IPS DF 6.9 (cell line): Measurements from ENCODE around the gene SLA2.
A peak's percentile ranks its signal among the peaks of the same experiment; 100 is the strongest.
"Not testable (repeated sequence)": the region's sequence is repeated elsewhere in the genome, so short reads cannot be mapped to it uniquely, and the experiment has no call there.

Source experiments
- DNase-seq: peaks from one replicate; pipeline ENCODE4 v3.0.0-alpha.2; 2013; ENCODE audit warnings: low read depth, low spot score
- H3K27ac ChIP-seq: one replicate; pipeline ENCODE4 v1.5.1; 2013; ENCODE audit warnings: low read length, control low read depth
- H3K27me3 ChIP-seq: 2 replicates; pipeline ENCODE4 v1.6.1; 2013; ENCODE audit warnings: mild to moderate bottlenecking, low read length; ENCODE audit not compliant: control insufficient read depth, insufficient read depth
- H3K36me3 ChIP-seq: 2 replicates; pipeline ENCODE4 v1.6.1; 2013; ENCODE audit warnings: low read length; ENCODE audit not compliant: control insufficient read depth, insufficient read depth
- H3K4me1 ChIP-seq: 2 replicates; pipeline ENCODE4 v1.6.1; 2013; ENCODE audit warnings: low read length; ENCODE audit not compliant: control insufficient read depth, insufficient read depth
- H3K4me3 ChIP-seq: 2 replicates; pipeline ENCODE4 v1.5.1; 2013; ENCODE audit warnings: mild to moderate bottlenecking, low read length
- H3K9me3 ChIP-seq: 2 replicates; pipeline ENCODE4 v1.6.1; 2013; ENCODE audit warnings: low read length, inconsistent platforms; ENCODE audit not compliant: control insufficient read depth, insufficient read depth
- WGBS: extraction: QIAGEN DNeasy Blood & Tissue Kit; methylation state at CpG from one replicate; pipeline ENCODE4 v1.1.7; 2013; ENCODE audit warnings: mixed read lengths, missing lambda C conversion rate; ENCODE audit not compliant: insufficient read length, insufficient coverage; 5-methylcytosine and 5-hydroxymethylcytosine counted together

Gene SLA2

DNA sequence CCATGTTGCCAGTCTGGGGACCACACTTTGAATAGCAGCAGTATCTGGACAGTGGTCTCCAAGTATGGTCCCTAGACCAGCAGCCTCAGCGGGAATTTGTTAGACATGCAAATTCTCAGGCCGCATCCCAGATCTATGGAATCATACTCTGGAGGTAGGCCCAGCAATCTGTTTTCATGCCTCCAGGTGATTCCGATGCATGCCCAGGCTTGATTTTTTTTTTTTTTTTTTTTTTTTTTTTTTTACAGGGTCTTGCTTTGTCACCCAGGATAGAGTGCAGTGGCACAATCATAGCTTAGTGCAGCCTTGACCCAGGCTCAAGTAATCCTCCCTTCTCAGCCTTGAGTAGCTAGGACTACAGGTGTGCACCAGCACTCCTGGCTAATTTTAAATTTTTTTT is 682 bp upstream of the SLA2 start:
- no peaks in the 10 kb centered on the region for H3K27me3 ChIP-seq
- no peaks in the 10 kb centered on the region for H3K36me3 ChIP-seq
- no peak overlapping the region for H3K4me3 ChIP-seq
- DNase-seq, result no peak
- no peak overlapping the region for H3K27ac ChIP-seq
- peaks cover 1% of the 10 kb centered on the region; the same call in 1 of the 2 replicates for H3K4me1 ChIP-seq
- WGBS, result no CpG with 5 or more reads among the region's 3 CpGs
- no peaks in the 10 kb centered on the region for H3K9me3 ChIP-seq

DNA sequence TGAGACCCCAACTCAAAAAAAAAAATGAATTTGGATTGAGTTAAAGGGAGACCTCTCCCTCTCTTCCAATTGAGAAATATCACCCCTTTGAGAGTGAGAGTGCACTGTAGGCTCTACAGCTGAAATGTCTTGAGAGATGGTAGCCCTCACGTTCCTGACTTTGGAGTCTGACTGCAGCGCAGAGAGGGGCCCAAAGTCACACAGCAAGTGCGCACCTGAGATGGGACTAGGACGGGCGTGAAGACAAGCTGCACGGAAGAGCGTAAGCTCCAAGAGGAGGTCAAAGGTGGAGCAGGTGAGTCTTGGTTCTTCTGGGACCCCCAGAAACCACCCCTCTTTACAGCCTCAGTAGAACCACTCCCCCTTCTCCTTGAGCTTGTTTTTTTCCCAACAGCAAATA is 643 bp downstream of the SLA2 start:
- Histone ChIP-seq H3K4me1 (peaks cover 1% of the 10 kb centered on the region; the same call in 1 of the 2 replicates), H3K9me3 (no peaks in the 10 kb centered on the region), H3K4me3 (no peak overlapping the region), H3K27me3 (no peaks in the 10 kb centered on the region), H3K36me3 (no peaks in the 10 kb centered on the region), H3K27ac (no peak overlapping the region)
- WGBS, result no CpG with 5 or more reads among the region's 7 CpGs
- no peak for DNase-seq

DNA sequence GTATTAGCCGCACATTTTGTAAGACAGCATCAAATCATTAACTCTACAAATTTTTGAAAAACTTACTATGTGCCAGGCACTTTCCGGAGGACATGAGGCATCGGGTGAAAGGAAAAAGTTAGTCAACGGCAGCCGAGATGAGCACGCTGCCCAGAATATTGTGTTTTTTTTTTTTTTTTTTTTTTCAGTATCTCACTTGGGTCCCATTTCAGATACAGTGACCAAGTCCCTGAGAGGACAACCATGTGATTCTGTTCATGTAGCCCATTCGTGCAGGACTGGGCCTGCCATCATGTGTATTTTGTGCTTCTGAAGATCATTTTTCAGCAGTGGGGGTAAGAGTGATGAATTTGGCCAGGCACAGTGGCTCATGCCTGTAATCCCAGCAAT is 1.3 kb downstream of the SLA2 start:
- peaks cover 1% of the 10 kb centered on the region; the same call in 1 of the 2 replicates for H3K4me1 ChIP-seq
- H3K4me3 ChIP-seq, result no peak overlapping the region
- H3K9me3 ChIP-seq, result no peaks in the 10 kb centered on the region
- DNase-seq, result no peak
- H3K27ac ChIP-seq, result no peak overlapping the region
- no peaks in the 10 kb centered on the region for H3K27me3 ChIP-seq
- WGBS, result no CpG with 5 or more reads among the region's 7 CpGs
- no peaks in the 10 kb centered on the region for H3K36me3 ChIP-seq

DNA sequence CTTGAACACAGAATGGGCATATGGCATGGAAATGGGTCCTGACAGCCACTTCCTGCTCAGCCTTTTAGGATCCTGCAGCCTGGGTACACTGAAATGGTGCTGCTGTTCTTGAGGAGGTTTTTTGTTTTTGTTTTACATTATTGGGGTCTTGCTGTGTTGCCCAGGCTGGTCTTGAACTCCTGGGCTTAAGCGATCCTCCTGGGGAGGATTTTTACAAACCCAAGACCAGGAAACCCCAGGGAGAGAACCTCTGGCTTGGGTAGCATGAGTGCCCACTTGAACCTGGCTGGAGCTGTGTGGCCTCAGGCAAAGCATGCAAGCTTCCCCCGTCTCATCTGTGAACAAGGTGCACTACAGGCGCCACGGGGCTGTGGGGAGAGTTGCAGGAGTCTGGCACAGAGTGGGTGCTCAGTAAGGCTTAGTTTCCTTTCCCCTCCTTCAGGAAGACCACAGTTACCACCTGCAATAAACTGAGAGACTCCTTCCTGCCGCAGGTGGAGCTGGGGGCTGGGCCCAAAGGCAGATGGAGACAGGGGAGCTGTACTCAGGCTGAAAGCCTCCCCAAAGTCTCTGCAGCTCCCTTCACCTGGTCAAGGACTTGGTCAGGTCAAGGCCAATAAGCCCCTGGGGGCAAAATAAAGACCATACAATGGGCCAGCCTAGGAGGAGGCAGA is 1.8 kb downstream of the SLA2 start:
- no peaks in the 10 kb centered on the region for H3K27me3 ChIP-seq
- H3K4me3 ChIP-seq, result no peak overlapping the region
- DNase-seq, result no peak
- peaks cover 1% of the 10 kb centered on the region; the same call in 1 of the 2 replicates for H3K4me1 ChIP-seq
- H3K36me3 ChIP-seq, result no peaks in the 10 kb centered on the region
- H3K27ac ChIP-seq, result no peak overlapping the region
- WGBS, result no CpG with 5 or more reads among the region's 5 CpGs
- no peaks in the 10 kb centered on the region for H3K9me3 ChIP-seq

DNA sequence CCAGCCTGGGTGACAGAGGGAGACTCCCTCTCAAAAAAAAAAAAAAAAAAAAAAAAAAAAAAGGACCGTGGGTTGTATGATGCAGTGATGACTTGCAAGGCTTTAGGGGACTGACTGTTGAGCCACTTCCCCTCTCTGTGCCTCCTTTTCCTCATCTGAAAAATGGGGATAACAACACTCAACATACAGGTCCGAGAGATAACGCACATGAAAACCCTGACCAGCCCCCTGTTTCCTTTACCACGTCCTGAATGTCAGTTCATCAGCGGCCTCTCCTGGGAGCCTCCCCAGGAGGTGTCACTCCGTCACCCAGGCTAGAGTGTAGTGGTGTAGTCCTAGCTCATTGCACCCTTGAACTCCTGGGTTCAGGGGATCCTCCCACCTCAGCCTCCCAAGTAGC is 3.9 kb downstream of the SLA2 start:
- no peak overlapping the region for H3K4me3 ChIP-seq
- H3K36me3 ChIP-seq, result no peaks in the 10 kb centered on the region
- DNase-seq, result no peak
- peaks cover 1% of the 10 kb centered on the region; the same call in 1 of the 2 replicates for H3K4me1 ChIP-seq
- WGBS, result no CpG with 5 or more reads among the region's 6 CpGs
- H3K9me3 ChIP-seq, result no peaks in the 10 kb centered on the region
- H3K27ac ChIP-seq, result no peak overlapping the region
- H3K27me3 ChIP-seq, result no peaks in the 10 kb centered on the region

DNA sequence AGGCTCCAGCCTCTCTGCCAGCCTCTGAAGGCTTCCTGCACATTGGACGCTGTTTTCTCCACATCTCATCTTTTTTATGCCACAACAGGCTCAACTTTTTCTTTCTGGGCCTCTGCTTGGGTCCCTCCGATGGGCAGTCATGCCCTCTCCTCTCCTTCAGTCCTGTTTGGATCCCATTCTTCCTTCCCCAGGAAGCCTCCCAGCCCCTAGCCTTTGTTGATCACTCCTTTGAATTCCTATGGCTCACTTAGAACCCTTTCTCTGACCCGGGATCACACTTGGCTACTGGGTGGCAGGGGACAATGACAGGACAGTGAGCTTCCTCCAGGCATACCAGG is 4.5 kb downstream of the SLA2 start:
- Histone ChIP-seq H3K27ac (no peak overlapping the region), H3K36me3 (no peaks in the 10 kb centered on the region), H3K9me3 (no peaks in the 10 kb centered on the region), H3K4me3 (no peak overlapping the region), H3K4me1 (peaks cover 1% of the 10 kb centered on the region; the same call in 1 of the 2 replicates), H3K27me3 (no peaks in the 10 kb centered on the region)
- DNase-seq, result no peak
- no CpG with 5 or more reads among the region's 3 CpGs for WGBS

DNA sequence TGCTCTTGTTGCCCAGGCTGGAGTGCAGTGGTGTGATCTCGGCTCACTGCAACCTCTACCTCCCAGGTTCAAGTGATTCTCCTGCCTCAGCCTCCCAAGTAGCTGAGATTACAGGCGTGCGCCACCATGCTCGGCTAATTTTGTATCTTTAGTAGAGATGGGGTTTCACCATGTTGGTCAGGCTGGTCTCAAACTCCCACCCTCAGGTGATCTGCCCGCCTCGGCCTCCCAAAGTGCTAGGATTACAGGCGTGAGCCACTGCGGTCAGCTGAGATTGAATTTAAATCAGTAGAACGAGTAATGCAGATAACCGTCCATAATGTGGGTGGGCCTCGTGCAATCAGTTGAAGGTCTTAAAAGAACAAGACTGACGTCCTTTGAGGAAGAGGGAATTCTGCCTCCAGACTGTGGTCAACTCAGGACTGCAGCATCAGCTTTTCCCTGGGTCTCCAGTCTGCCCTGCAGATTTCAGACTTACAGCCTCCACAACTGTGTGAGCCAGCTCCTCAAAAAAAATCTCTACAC is 7.1 kb downstream of the SLA2 start:
- H3K27me3 ChIP-seq, H3K9me3 ChIP-seq, H3K36me3 ChIP-seq, H3K27ac ChIP-seq, DNase-seq, H3K4me1 ChIP-seq, H3K4me3 ChIP-seq: not testable (repeated sequence)
- no CpG with 5 or more reads among the region's 12 CpGs for WGBS

DNA sequence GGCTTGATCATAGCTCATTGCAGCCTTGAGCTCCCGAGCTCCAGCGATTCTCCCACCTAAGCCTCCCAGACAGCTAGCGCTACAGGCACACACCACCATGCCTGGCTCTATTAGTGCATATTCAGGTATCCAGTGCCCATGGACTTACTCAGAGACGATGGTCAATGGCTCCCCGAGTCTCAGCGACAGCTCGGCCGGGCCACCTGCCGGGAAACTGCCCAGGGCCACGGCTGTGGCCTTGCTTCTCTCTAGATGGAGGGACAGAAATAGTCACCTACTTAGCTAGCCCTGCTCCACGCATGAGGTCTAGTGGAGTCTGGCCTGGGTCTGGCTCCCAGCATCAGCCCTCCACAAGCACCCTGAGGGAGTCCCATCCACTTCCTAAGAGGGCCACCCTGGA is 11.7 kb downstream of the SLA2 start:
- H3K4me3 ChIP-seq, result no peak overlapping the region
- WGBS, result no CpG with 5 or more reads among the region's 11 CpGs
- no peaks in the 10 kb centered on the region for H3K36me3 ChIP-seq
- DNase-seq, result no peak
- no peak overlapping the region for H3K27ac ChIP-seq
- no peaks in the 10 kb centered on the region for H3K27me3 ChIP-seq
- 0 out of 2 replicates have a peak, but pooled peaks cover 1% of the 10 kb centered on the region for H3K4me1 ChIP-seq
- H3K9me3 ChIP-seq, result no peaks in the 10 kb centered on the region

DNA sequence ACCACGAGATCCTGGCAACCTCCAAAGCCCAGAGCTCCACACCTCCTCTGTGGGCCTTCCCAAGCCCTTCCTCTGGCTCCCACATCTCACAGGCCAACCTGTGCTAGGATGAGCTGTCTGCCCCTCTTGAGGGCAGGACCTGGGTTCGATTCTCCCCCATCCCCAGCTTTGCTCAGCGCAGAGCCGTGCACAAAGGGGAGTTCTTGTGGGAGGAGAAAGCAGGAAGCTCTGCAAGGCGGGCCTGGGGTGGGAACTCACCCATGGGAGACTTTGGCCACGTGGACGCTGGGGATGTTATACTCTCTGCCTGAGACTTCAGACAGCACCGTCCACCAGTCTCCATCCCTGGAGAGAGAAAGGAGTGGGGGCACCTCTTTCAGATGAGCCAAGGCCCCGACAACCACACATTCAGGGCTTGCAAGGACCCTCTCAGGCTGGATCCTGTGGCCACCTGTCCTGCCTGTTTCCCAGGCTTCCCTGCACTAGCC is 12.7 kb downstream of the SLA2 start:
- WGBS, result no CpG with 5 or more reads among the region's 9 CpGs
- no peak overlapping the region for H3K4me3 ChIP-seq
- H3K9me3 ChIP-seq, result no peaks in the 10 kb centered on the region
- no peaks in the 10 kb centered on the region for H3K36me3 ChIP-seq
- no peak for DNase-seq
- 0 out of 2 replicates have a peak, but pooled peaks cover 1% of the 10 kb centered on the region for H3K4me1 ChIP-seq
- no peaks in the 10 kb centered on the region for H3K27me3 ChIP-seq
- no peak overlapping the region for H3K27ac ChIP-seq

DNA sequence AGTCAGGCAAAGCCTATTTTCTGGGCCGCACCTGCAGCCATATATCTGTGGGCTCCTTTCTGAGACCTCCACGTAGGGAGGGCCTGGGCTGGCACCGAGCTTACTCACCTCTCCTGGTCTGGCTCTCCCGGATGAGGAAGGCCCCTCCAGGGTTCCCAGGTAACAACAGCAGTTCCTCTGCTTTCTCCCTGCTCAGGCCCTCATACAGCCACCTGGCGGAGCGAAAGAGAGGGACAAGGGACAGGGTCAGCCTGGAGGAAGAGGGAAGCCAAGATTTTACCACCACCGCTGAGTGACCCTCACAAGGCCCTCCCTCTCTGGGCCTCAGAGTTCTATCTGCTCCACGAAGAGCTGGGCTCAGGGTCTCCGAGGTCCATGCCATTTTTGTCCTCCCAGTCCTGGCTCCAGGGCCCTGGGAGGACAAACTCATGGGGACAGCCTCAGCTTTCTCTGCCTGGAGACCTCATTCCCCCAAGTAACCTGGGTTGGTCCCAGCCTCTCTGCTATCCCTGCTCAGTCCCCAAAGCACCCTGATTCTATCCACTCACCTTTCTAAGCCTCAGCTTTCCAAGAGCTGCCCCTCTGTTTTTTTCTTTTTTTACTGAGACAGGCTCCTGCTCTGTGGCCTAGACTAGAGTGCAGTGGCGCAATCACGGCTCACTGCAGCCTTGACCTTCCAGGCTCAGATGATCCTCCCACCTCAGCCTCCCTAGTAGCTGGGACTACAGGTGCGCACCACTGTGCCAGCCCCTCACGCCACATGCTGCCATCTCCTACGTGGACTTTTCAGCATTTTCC is 13.3 kb downstream of the SLA2 start:
- 0 out of 2 replicates have a peak, but pooled peaks cover 1% of the 10 kb centered on the region for H3K4me1 ChIP-seq
- no peaks in the 10 kb centered on the region for H3K36me3 ChIP-seq
- WGBS, result no CpG with 5 or more reads among the region's 14 CpGs
- H3K9me3 ChIP-seq, result no peaks in the 10 kb centered on the region
- no peak overlapping the region for H3K27ac ChIP-seq
- peak; percentile 33 for DNase-seq
- H3K4me3 ChIP-seq, result no peak overlapping the region
- no peaks in the 10 kb centered on the region for H3K27me3 ChIP-seq
